H7 (cell line): Measurements from ENCODE around the gene SRSF7. TPM values are rescaled to one million over a fixed set of nuclear protein-coding genes. Genes with fewer than 3 reads are reported as not detected.
"Not testable (repeated sequence)": the region's sequence is repeated elsewhere in the genome, so short reads cannot be mapped to it uniquely, and the experiment has no call there.

Source experiments
- DNase-seq: peaks from one replicate; pipeline ENCODE4 v3.0.0; 2012
- H3K27me3 ChIP-seq: 2 replicates; pipeline ENCODE4 v1.6.0; 2011; ENCODE audit warnings: mild to moderate bottlenecking, low read length; ENCODE audit not compliant: control insufficient read depth, insufficient read depth
- H3K36me3 ChIP-seq: replicated peaks from 2 replicates; pipeline ENCODE4 v1.5.1; 2011; ENCODE audit warnings: low read length; ENCODE audit not compliant: control insufficient read depth, insufficient read depth
- H3K4me3 ChIP-seq: 2 replicates; pipeline ENCODE4 v1.5.1; 2011; ENCODE audit warnings: low read depth, mild to moderate bottlenecking, control low read depth, low read length, moderate library complexity; ENCODE audit not compliant: insufficient read depth
- total RNA-seq: library from RNA; depleted of rRNA; stranded (reverse); fragments of >200 nt; shearing (Covaris generic); gene quantifications from 2 replicates; pipeline ENCODE4 v1.2.3, GENCODE V29; 2014

Gene SRSF7
- total RNA-seq, 1 experiment from 2014 or later: 206 TPM

- Histone ChIP-seq H3K36me3 (peaks cover 39% of the 10 kb centered on the region), H3K4me3 (no peak overlapping the region), H3K27me3 (no peaks in the 10 kb centered on the region)
- DNase-seq: no peak
These were observed 3.3 kb downstream of the SRSF7 start for GRCh38 chr2:38747819-38748218.

- Histone ChIP-seq H3K27me3 (no peaks in the 10 kb centered on the region), H3K4me3 (no peak overlapping the region), H3K36me3 (peaks cover 39% of the 10 kb centered on the region)
- no peak for DNase-seq
These were observed 4.1 kb downstream of the SRSF7 start for GRCh38 chr2:38747007-38747424.

GRCh38 chr2:38745267-38745666, 5.9 kb downstream of the SRSF7 start:
- DNase-seq: no peak
- Histone ChIP-seq H3K36me3 (peaks cover 39% of the 10 kb centered on the region), H3K4me3 (no peak overlapping the region)

GRCh38 chr2:38744399-38744780, 6.8 kb downstream of the SRSF7 start:
- no peak overlapping the region for H3K4me3 ChIP-seq
- H3K36me3 ChIP-seq: peaks cover 39% of the 10 kb centered on the region
- H3K27me3 ChIP-seq: no peaks in the 10 kb centered on the region
- no peak for DNase-seq

More at GRCh38 chr2:38745267-38745666, 5.9 kb downstream of the SRSF7 start:
- no peaks in the 10 kb centered on the region for H3K27me3 ChIP-seq

GRCh38 chr2:38743672-38744398, 7.3 kb downstream of the SRSF7 start:
- peaks cover 37% of the 10 kb centered on the region for H3K36me3 ChIP-seq

GRCh38 chr2:38742797-38743559, 8.2 kb downstream of the SRSF7 start:
- DNase-seq: no peak
- Histone ChIP-seq H3K27me3 (no peaks in the 10 kb centered on the region), H3K36me3 (peaks cover 29% of the 10 kb centered on the region), H3K4me3 (no peak overlapping the region)

More at GRCh38 chr2:38743672-38744398, 7.3 kb downstream of the SRSF7 start:
- DNase-seq: no peak
- Histone ChIP-seq H3K27me3 (no peaks in the 10 kb centered on the region), H3K4me3 (no peak overlapping the region)

GRCh38 chr2:38740851-38741731, 10.1 kb downstream of the SRSF7 start:
- DNase-seq: no peak
- Histone ChIP-seq H3K27me3 (no peaks in the 10 kb centered on the region), H3K4me3 (no peak overlapping the region), H3K36me3 (peaks cover 17% of the 10 kb centered on the region)

GRCh38 chr2:38739524-38739923, 11.6 kb downstream of the SRSF7 start:
- Histone ChIP-seq H3K27me3 (no peaks in the 10 kb centered on the region), H3K4me3 (no peak overlapping the region), H3K36me3 (peaks cover 6% of the 10 kb centered on the region)
- DNase-seq: no peak

- Histone ChIP-seq H3K36me3 (peaks cover 1% of the 10 kb centered on the region), H3K4me3 (no peak overlapping the region), H3K27me3 (no peaks in the 10 kb centered on the region)
- no peak for DNase-seq
These were observed 13.2 kb downstream of the SRSF7 start for GRCh38 chr2:38737925-38738324.

GRCh38 chr2:38737000-38737698, 14.0 kb downstream of the SRSF7 start:
- H3K36me3 ChIP-seq, H3K27me3 ChIP-seq, DNase-seq, H3K4me3 ChIP-seq: not testable (repeated sequence)

GRCh38 chr2:38735999-38736320, 15.2 kb downstream of the SRSF7 start:
- no peak overlapping the region for H3K4me3 ChIP-seq
- no peaks in the 10 kb centered on the region for H3K27me3 ChIP-seq
- H3K36me3 ChIP-seq: peaks cover 3% of the 10 kb centered on the region
- DNase-seq: no peak

GRCh38 chr2:38734299-38735058, 16.7 kb downstream of the SRSF7 start:
- no peak overlapping the region for H3K4me3 ChIP-seq
- H3K27me3 ChIP-seq: no peaks in the 10 kb centered on the region
- H3K36me3 ChIP-seq: peaks cover 3% of the 10 kb centered on the region
- DNase-seq: no peak

GRCh38 chr2:38733300-38733971, 17.7 kb downstream of the SRSF7 start:
- no peaks in the 10 kb centered on the region for H3K27me3 ChIP-seq
- DNase-seq: no peak
- H3K4me3 ChIP-seq: no peak overlapping the region
- peaks cover 3% of the 10 kb centered on the region for H3K36me3 ChIP-seq
